ENCODE data around the gene RDH12. TPM values are rescaled to one million over a fixed set of nuclear protein-coding genes. Genes with fewer than 3 reads are reported as not detected.

Gene RDH12
- total RNA-seq, 3 donors from 2014 or later (not counting 1 experiment from before 2014, with no cell fraction given): not detected

DNA sequence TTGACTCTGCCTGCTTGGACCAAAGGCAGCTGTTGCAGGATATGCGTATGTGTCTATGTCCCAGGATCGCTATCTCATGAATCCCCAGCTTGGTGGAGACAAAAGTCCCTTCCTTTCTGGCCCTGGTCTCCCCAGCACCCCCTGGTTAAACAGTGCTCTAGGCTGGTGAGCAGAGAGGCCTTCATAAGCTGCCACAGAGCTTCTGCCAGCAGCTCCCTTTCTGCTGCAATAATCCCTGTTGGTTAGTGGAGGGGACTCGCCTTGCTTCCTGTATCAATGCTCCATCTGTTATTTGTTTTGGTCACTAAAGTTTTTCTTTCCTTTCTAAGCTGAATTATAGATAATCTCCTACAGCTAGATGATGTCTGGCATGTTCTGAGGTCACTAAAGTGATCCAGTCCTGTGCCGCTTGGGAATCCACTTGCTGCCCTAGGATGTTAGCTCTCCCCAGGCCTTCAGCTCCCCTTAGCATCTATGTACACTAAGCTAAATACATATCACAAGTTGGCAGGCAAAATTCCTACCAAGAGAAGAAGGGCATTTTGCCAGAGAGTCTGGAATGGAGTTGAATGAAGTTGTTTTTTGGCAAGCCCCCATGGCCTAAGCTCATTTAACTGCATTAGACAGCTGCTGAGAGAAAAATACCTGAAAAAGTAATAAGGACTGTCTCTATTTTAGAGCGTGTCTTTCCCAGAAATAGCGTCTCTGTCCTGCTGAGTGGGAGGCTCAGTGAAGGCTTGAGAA lies 47.8 kb downstream of the RDH12 start:
- H3K4me1 Mint-ChIP-seq: no peaks in the 10 kb centered on the region

DNA sequence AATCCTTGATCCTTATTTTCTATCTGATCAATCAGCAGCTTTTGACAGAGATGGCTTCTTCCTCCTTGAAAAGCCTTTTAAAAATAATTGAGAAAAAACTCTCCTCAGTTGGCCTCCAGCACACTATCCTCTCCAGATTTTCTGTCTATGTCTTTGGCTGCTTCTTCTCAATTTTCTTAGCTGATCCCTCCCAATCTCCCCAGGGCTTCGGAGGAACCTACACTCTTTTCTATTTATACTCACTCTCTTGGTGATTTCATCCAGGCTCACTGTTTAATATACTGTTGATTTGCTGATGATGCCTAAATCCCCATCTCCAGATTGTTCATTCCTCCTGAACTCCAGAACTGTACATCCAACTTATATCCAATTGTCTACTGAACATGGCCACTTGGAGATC lies 54.8 kb downstream of the RDH12 start:
- H3K36me3 Mint-ChIP-seq: peaks cover 22% of the 10 kb centered on the region
- ATAC-seq: no peak
- Histone ChIP-seq H3K9me3 (ENCODE audit: control insufficient read depth, insufficient read depth, low read length) (no peaks in the 10 kb centered on the region), H3K27me3 (ENCODE audit: control insufficient read depth, insufficient read depth, low read length) (no peaks in the 10 kb centered on the region), H3K4me1 (ENCODE audit: control insufficient read depth, insufficient read depth, low read length) (no peaks in the 10 kb centered on the region), H3K27ac (ENCODE audit: low read length) (no peak overlapping the region), H3K4me3 (ENCODE audit: low read length) (no peak overlapping the region), H3K36me3 (ENCODE audit: control insufficient read depth, insufficient read depth, low read length) (peaks cover 59% of the 10 kb centered on the region)
- no peak overlapping the region for H3K27ac Mint-ChIP-seq
- TF ChIP-seq CTCF (IDR thresholded peaks at IDR 0.05): no peak
- no peaks in the 10 kb centered on the region for H3K27me3 Mint-ChIP-seq (ENCODE audit: low read depth in 2 of 2)
- H3K4me3 Mint-ChIP-seq: no peak overlapping the region
- H3K4me1 Mint-ChIP-seq: no peaks in the 10 kb centered on the region
- no peaks in the 10 kb centered on the region for H3K9me3 Mint-ChIP-seq
- intact Hi-C loops (cut with micrococcal nuclease): no loop called here
- 93% methylated on average over 1 of the region's 1 CpG for WGBS (ENCODE audit: insufficient coverage)
- no peak for DNase-seq

More for the DNA sequence above, 47.8 kb downstream of the RDH12 start:
- DNase-seq (no peak), ATAC-seq (no peak)
- Histone ChIP-seq H3K36me3 (ENCODE audit: control insufficient read depth, insufficient read depth, low read length) (peaks cover 62% of the 10 kb centered on the region), H3K4me1 (ENCODE audit: control insufficient read depth, insufficient read depth, low read length) (no peaks in the 10 kb centered on the region), H3K9me3 (ENCODE audit: control insufficient read depth, insufficient read depth, low read length) (no peaks in the 10 kb centered on the region), H3K4me3 (ENCODE audit: low read length) (no peak overlapping the region), H3K27me3 (ENCODE audit: control insufficient read depth, insufficient read depth, low read length) (no peaks in the 10 kb centered on the region), H3K27ac (ENCODE audit: low read length) (no peak overlapping the region)
- Mint-ChIP-seq H3K9me3 (no peaks in the 10 kb centered on the region), H3K27ac (no peak overlapping the region), H3K36me3 (peaks cover 40% of the 10 kb centered on the region), H3K27me3 (ENCODE audit: low read depth in 2 of 2) (no peaks in the 10 kb centered on the region), H3K4me3 (no peak overlapping the region)
- no peak for TF ChIP-seq CTCF (IDR thresholded peaks at IDR 0.05)
- WGBS (ENCODE audit: insufficient coverage): over 99% methylated on average over 5 of the region's 6 CpGs
- intact Hi-C loops (cut with micrococcal nuclease): no loop called here

GRCh38 chr14:67757175-67757574 lies 55.5 kb downstream of the RDH12 start:
- Mint-ChIP-seq H3K4me1 (no peaks in the 10 kb centered on the region), H3K4me3 (no peak overlapping the region), H3K27me3 (ENCODE audit: low read depth in 2 of 2) (no peaks in the 10 kb centered on the region), H3K9me3 (no peaks in the 10 kb centered on the region), H3K27ac (no peak overlapping the region), H3K36me3 (peaks cover 17% of the 10 kb centered on the region)
- H3K27ac ChIP-seq (ENCODE audit: low read length): no peak overlapping the region
- H3K4me1 ChIP-seq (ENCODE audit: control insufficient read depth, insufficient read depth, low read length): no peaks in the 10 kb centered on the region
- peaks cover 55% of the 10 kb centered on the region for H3K36me3 ChIP-seq (ENCODE audit: control insufficient read depth, insufficient read depth, low read length)
- WGBS (ENCODE audit: insufficient coverage): 95% methylated on average over 3 of the region's 3 CpGs
- no peak for TF ChIP-seq CTCF (IDR thresholded peaks at IDR 0.05)
- no peak for ATAC-seq
- H3K9me3 ChIP-seq (ENCODE audit: control insufficient read depth, insufficient read depth, low read length): no peaks in the 10 kb centered on the region
- DNase-seq: no peak
- H3K27me3 ChIP-seq (ENCODE audit: control insufficient read depth, insufficient read depth, low read length): no peaks in the 10 kb centered on the region
- H3K4me3 ChIP-seq (ENCODE audit: low read length): no peak overlapping the region
- intact Hi-C loops (cut with micrococcal nuclease): no loop called here

DNA sequence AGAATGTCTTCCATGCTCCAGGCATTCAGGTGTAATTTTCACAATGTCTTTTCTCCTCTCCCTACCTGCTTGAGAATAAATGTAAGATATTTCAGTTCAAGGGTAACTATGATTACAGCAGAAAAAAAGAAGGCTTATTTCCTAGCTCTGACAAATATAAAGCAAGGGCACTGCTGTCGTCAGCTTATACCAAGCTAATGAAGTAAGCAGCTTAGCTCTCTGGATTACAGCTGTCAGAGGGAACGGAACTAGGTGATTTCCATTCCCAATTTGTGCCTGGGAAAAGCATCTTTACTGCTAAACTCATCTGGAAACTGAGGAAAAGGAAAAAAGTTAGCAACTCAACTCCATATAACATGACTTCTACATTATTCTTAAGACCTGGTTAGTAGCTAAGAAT lies 58.2 kb downstream of the RDH12 start:
- H3K9me3 Mint-ChIP-seq: no peaks in the 10 kb centered on the region
- H3K4me3 ChIP-seq (ENCODE audit: low read length): no peak overlapping the region
- no peaks in the 10 kb centered on the region for H3K9me3 ChIP-seq (ENCODE audit: control insufficient read depth, insufficient read depth, low read length)
- ATAC-seq: no peak
- H3K27ac Mint-ChIP-seq: no peak overlapping the region
- H3K4me3 Mint-ChIP-seq: no peak overlapping the region
- peaks cover 51% of the 10 kb centered on the region for H3K36me3 ChIP-seq (ENCODE audit: control insufficient read depth, insufficient read depth, low read length)
- H3K4me1 Mint-ChIP-seq: no peaks in the 10 kb centered on the region
- no peak for DNase-seq
- intact Hi-C loops (cut with micrococcal nuclease): no loop called here
- H3K27me3 ChIP-seq (ENCODE audit: control insufficient read depth, insufficient read depth, low read length): no peaks in the 10 kb centered on the region
- WGBS (ENCODE audit: insufficient coverage): 93% methylated on average over 2 of the region's 2 CpGs
- no peaks in the 10 kb centered on the region for H3K4me1 ChIP-seq (ENCODE audit: control insufficient read depth, insufficient read depth, low read length)
- H3K27me3 Mint-ChIP-seq (ENCODE audit: low read depth in 2 of 2): no peaks in the 10 kb centered on the region
- TF ChIP-seq CTCF (IDR thresholded peaks at IDR 0.05): no peak
- peaks cover 12% of the 10 kb centered on the region for H3K36me3 Mint-ChIP-seq
- no peak overlapping the region for H3K27ac ChIP-seq (ENCODE audit: low read length)
